GM21576 (cell line): Measurements from ENCODE around the gene CSTB.

ENCODE experiments used
- ATAC-seq: cut with Tn5 transposase; IDR thresholded peaks from one replicate; pipeline ENCODE4 v1.9.1; 2021; ENCODE audit warnings: mild to moderate bottlenecking, moderate library complexity; ENCODE audit not compliant: unreplicated experiment

CSTB gene

DNA sequence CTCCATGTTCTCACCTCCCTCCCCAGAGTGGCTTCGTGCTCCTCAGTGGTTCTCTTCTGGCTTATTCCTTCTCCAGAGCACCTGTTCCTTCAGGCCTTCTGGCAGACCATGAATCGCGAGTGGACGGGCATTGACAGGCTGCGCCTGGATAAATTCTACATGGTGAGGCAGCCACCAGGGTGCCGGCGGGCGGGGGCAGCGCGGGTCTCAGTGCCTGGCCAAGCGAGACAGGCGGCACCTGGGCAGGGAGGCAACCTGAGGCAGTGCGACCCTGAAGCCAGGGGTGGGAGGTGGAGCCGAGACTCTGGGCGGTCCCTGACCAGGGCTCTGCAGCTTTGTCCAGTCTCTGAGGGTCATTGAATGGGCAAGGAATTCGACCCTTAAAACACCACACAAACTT lies 17.1 kb upstream of the CSTB start:
- ATAC-seq: no peak

DNA sequence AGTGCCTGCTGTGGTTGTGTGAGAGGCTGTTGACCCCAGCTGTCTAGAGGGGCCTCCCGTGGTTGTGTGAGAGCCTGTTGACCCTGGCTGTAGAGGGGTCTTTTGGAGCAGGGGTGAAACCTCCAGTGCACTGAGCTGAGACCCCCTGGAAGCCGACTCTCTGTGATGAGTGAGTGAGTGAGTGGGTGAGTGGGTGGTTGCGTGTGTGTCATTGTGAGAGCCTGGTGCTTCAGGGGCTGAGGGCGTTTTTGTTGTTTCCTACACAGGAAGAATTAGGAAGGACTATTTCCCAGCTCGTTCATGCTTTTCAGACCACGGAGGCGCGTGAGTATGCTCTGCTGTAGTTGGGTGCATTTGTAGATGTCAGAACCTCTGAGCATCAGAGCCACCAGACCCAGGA lies 16.3 kb upstream of the CSTB start:
- ATAC-seq: no peak

DNA sequence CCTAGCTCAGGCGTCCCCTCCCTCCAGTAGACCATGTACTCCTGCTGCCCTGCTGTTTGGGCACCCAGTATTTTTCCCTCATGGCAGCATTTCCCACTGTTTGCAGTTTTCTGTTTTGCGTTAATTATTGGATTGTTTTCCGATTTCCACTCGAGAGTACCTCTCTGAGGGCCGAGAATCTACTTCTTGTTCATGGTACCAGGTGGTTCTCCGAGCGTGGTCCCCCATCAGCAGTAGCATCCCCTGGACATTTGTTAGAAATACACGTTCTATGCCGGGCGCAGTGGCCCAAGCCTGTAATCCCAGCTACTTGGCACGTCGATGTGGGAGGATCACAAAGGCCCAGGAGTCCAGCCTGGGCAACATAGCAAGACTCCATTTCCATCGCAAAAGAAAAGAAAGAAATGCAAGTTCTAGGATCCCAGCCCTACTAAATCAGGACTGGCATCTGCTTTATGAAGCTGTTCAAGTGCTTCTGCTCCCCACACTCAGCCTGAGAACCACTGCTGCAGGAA lies 14.0 kb upstream of the CSTB start:
- ATAC-seq: no peak

DNA sequence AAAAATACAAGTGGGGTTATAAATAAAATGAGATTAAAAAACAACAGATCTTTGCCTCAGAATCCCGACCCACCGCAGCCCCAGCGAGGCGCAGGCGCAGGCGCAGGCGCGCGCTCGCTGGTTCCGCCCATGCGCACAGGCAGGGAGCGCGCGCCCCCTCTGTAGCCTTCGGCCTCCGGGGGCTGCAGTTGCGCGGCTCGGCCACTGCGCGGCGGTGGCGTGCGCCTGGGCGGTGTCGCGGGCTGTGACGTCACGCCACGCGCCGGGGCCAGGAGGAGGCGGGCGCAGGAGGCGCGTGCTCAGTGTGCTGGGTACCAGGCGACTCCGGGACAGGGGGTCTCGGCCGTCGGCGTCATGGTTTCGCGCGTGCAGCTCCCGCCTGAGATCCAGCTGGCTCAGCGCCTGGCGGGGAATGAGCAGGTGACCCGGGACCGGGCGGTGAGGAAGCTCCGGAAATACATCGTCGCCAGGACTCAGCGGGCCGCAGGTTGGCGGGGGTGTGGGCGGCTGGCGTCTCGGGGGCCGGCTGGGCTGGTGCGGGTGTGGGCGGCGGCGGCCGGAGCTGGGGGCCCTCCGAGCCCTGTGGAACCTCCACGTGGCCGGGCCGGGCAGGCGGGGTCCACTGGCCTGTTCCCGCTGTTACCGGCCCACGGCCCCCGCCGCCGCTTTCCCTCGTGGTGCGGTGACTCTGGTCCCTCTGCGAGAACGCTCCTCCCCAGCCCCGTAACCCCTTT lies 13.3 kb upstream of the CSTB start, which contains the start of gene RRP1:
RRP1 (plus strand) TSS at position 302 of the 734 bp plus-strand sequence; CDS start at position 355, 53 bp downstream.
- ATAC-seq: peak; percentile 76

DNA sequence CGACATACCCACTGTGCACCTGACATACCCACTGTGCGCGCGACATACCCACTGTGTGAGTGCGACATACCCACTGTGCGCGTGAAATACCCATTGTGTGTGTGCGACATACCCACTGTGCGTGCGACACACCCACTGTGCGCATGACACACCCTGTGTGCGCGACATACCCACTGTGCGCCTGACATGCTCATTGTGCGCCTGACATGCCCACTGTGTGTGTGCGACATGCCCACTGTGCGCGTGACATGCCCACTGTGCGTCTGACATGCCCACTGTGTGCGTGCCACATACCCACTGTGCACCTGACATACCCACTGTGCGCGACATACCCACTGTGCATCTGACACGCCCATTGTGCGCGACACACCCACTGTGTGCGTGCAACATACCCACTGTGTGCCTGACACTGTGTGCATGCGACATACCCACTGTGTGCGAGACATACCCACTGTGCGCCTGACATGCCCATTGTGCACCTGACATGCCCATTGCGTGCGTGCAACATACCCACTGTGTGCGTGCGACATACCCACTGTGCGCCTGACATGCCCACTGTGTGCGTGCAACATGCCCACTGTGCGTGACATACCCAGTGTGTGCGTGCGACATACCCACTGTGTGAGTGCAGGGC lies 10.8 kb upstream of the CSTB start:
- no peak for ATAC-seq

DNA sequence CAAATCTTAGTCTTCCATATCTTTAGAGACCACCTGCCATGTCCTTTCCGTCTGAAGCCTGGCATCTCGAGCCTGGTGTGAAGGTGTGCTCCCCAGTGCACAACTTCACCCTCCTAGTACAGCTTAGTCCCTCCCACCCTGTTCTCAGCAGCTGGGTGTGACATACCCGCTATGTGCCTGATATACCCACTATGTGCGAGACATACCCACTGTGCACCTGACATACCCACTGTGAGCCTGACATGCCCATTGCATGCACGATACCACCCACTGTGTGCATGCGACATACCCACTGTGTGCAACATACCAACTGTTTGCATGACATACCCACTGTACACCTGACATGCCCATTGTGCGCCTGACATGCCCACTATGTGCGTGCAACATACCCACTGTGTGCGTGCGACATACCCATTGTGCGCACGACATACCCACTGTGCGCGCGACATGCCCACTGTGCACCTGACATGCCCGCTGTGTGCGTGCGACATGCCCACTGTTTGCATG lies 10.2 kb upstream of the CSTB start:
- ATAC-seq: no peak

DNA sequence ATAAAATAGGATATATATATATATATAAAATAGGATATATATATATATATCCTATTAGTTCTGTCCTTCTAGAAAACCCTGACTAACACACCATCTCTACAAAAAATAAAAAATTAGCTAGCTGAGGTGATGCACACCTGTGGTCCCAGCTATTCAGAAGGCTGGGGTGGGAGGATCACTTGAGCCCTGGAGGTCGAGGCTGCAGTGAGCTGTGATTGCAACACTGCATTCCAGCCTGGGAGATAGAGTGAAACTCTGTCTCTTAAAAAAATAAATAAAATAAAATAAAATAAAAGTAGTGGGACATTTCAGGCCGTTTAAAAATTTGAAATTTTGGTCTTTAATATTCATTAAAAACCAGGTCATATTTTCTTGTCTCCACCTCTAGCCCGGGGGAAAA lies 9.0 kb upstream of the CSTB start:
- ATAC-seq: no peak

DNA sequence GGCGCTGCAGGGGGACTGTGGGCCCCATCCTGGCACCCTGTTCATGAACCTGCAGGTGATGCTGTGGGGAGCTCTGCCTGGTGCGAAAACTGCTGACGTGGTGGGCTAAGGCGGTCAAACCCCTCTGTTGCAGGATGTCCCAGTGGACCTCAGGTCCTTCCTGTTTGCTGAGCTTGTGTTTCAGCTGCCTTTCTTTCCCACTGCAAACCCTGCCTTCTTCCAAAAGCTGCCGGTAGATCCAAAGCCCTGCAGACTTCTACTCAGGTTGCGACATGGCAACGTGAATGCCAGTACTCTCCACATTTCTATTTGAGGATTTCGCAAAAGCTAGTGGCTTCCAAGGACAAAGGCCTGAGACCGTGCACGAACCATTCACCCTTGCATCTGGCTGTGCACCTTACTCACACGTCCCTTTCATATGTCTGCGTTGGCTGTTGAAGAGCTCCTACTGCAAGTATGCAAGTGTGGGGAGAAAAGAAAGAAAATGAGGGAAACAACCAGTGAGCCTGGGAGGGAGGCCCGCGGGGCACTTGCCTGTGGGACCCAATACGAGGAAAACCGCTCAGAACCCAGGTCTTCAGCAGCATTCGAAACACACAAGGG lies 7.1 kb upstream of the CSTB start:
- ATAC-seq: no peak

DNA sequence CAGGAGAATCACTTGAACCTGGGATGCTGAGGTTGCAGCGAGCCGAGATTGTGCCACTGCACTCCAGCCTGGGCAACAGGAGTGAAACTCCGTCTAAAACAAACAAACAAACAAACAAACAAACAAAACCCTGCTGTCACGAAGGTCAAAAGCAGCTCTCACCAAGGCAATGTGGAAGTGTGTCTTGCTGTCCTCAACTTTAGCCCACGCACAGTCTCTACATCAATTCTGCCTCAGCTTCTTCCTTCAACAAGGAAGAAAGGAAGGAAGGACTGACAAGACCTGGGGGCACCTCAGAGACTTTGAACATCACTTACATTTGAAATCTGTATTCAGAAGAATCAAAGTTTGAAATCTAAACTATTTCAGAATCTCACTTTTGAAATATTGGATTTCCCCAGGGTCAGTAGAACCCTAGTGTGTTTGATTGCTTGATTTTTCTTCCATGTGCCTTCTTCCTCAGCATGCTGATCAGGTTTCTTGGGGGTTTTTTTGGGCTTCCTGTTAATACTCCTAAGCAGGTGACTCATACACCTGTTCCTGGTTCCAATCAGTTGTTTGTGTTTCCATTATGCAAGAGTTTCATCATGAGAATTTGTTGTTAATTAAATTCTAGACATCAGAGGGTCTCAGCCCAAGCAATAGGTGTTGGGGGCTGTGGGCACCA lies 6.5 kb upstream of the CSTB start:
- ATAC-seq: no peak

DNA sequence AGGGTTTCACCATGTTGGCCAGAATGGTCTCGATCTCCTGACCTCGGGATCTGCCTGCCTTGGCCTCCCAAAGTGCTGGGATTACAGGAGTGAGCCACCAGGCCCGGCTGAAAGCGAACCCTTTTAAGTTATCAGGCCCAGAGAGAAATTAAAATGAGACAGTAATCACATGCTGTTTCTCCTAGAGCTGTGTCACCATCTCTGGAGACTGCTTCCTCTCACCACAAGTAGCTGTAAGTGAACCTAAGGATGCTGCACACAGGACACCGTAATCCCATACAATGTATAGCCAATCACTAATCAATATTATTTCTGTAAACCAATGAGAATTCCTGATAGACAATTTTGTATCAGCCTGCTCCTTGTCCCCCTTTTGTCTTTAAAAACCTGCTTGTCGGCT lies 5.7 kb upstream of the CSTB start:
- ATAC-seq: no peak

DNA sequence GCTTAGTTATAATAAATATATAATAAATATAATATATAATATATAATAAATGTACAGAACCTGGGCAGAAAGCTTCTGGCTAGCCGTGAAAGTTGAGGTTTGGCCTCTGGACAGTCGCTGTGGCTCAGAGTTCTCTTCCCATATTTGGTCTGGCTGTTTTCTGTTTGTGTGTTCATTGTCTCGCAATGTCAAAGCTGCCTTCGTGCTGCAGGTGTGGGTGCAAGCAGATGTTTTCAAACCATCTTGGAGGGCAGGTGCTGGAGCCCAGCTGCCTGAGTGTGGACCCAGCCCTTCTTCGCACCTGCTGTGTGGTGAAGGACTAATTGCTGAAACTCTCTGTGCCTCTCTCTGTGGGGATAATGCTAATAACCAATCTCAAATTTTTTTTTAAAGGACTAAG lies 3.6 kb upstream of the CSTB start:
- ATAC-seq: no peak

DNA sequence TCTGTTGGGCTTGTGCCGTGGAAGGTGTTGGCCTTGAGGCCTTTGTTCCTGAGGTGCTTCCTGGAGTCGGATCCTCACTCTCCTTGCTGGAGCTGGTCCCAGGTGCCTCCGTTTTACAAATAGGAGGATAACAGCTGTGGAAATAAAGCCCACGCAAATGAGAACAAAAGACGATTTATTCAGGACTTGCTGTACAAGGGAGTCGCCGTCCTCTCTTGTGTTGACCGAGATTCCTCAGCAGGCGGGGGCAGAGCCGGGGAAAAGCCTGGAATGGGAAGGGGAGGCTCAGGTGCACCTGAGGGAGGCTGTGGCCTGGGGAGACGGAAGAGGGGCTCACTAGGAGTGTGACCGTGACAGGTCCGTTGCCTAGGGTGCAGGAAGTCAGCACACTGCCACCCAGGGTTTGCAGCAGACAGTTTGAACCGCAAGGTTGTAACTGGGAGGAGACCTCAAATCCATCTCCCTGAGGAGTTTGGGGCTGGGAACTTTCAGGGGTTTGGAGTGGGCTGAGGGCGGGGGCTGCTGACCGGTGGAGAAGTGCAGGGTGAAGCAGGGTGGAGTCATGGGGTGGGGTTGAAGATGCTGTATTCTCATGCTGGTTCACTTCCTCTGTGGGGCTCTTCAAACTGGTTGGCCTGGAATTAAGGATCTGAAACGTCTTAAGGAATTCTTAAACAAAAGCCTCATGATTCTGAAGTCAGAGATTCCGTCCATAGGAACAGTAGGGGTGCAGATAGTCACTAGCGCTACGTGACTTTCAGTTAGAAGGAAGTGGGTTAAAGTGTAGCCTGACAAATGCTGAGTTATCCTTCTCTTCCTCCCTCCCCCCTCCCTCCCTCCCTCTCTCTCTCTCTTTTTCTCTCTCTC lies 2.6 kb upstream of the CSTB start:
- no peak for ATAC-seq

DNA sequence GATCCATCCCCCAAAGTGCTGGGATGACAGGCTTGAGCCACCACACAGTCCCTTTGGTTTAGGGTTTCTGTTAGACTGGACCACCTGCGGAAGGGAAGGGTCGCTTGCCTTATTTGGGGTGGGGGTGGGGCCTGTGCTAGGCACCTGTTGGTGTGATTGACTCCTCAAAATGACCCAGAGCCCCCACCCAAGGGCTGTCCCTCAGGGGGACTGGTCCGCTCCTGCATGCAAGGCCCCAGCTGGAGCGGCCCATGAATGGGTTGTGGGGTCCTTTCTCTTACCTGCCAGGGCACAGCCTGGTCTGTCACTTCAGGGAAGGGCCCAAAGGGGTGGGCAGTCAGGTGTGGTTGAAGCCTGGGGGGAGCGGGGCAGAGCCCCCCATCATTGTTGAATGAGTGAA lies 1.8 kb upstream of the CSTB start:
- no peak for ATAC-seq

DNA sequence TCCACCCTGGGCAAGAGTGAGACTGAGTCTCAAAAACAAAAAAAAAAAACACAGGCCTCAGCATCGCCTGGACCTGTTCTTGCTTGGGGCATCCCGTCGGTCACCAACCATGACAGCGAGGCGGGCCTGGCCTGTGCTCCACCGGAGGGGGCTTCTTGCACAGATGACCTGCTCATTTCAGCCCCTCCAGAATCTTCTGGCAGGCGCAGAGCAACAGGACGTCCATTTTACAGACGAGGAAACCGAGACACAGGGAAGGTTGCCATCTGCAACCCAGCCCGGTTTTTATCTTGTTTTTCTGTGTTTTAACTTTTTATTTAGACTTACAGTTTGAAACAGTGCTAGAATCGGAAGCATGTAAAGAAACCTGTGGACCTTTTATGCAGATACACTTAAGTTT lies 918 bp downstream of the CSTB start:
- no peak for ATAC-seq

DNA sequence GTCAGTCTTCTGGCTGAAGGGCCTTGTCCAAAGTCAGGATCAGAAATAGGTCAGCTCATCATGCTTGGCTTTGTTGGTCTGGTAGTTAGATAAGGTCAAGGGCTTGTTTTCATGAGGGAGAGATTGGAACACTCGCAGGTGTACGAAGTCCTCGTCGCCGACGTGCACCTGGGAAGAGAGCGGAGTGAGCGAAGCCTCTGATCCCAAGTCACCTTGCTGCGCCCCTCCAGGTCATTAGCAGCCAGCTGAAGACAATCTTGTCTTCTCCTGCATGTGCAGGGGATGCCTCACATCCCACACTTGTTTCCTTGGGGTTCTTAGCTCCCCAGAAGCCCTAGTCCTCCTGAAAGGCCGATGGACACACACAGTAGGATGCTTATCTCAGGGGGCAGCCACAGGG lies 1.9 kb downstream of the CSTB start:
- ATAC-seq: no peak

DNA sequence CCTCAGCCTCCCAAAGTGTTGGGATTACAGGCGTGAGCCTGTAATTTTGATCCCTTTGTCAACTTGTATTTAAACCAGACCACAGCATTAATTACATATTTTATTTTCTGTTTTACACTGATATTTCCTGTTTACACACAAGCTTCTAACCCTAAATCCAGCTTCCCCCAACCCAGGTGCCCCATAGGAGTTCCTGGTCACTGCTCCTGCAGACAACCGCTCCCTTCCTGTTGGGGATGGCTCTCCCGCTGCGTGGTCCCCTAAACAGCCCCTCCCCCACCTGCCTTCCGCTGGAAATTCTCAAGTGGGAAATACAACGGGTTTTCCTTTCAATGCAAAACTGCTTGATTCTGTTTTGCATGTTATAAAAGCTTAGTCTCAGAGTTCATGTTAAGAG lies 3.7 kb downstream of the CSTB start:
- ATAC-seq: no peak

DNA sequence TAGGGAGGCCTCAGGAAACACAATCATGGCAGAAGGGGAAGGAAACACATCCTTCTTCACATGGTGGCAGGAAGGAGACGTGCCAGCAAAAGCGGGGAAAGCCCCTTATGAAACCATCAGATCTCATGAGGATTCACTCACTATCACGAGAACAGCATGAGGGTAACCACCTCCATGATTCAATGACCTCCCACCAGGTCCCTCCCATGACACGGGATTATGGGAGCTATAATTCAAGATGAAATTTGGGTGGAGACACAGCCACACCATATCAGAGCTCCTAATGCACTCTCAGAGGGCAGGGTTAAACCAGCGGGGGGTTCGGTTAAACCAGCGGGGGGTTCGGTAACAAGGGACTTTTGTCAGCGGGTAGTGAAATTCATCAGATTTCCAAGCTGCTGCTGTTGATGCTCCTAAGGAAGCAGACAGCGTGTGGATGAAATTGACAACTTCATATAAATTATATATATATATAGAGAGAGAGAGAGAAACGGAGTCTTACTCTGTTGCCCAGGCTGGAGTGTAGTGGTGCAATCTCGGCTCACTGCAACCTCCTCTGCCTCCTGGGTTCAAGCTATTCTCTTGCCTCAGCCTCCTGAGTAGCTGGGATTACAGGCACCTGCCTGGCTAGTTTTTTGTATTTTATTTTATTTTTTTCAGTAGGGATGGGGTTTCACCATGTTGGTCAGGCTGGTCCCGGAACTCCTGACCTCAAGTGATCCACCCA lies 4.2 kb downstream of the CSTB start:
- no peak for ATAC-seq

DNA sequence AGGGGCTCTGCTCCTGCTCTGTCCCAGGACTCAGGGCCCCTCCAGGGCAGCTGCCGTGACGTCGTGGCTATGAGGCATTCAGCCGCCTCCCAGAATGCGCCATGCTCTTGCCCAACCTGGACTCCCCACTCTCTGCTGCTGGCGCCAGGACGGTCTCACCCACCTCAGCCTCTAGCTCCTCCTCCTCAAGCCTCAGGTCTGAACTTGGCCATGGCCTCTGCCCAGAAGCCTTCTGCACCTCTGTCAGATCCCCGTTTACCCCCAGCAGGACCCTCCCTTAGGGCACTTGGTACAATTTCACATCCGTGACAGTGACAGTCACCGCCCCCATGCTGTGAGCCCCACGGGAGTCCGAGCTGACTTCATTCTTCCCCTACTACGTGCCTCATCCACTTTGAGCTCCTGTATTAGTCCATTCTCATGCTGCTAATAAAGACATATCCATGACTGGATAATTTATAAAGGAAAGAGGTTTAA lies 4.9 kb downstream of the CSTB start:
- no peak for ATAC-seq

DNA sequence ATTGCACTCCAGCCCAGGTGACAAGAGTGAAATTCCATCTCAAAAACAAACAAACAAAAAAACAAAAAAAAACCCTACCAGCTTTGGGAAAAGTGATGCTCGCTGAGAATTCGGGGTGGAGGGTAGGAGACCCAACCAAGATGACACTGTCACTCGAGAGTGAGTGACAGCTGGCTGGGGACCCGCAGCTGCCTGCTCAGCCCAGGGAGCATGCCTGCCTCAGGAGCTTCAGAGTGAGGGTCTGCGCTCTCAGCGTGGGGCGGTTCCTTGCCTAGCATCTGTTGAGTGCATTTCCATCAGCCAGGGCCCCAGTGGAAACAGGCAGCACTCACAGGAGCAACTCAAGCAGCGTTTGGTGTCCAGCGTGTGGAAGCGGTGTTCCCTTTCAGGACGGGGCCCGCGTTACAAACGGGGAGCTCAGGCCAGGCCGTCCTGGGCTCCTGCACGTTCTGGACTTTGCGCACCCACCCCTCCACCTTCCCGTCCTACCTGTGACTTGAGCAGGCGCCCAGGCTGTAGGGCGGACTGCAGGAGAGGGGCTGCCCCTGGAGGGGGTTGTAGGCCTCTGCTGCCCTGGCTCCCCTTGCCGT lies 5.9 kb downstream of the CSTB start:
- no peak for ATAC-seq
